Activated T-cell treated with anti-CD3 and anti-CD28 coated beads for 1 hour (primary cell): ENCODE measurements around the gene CPXM2.

Experiments used
- DNase-seq: peaks from one replicate; pipeline ENCODE4 v3.0.0-alpha.2; 2020; ENCODE audit warnings: low read depth

Gene CPXM2

DNA sequence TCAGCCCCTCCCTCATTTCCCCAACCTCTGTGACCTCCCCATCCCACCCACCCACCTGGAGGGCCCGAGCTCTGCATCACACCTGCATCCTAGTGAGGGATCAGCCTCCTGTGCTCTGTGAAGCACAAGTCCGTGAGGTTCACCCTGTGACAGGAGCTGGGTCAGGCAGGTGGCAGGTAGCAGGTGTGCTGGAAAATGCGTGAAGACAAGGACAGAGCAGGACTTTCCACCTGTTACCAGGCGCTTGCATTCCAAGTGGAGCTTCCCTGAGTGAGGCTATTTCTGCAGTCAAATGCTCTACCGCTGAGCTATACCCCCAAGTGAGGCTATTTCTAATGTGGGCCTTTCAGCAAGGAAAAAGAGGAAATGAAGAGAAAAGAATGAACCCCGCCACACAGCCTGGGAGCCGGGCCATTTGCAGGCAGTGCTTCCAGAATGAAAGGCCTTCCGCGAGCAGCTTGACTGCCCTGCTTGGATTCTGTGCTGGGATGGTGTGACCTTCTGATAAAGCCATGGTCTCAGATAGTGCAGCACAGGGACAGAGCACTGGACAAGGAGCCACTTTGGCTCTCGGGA, 13.3 kb upstream of the CPXM2 start:
- no peak for DNase-seq

DNA sequence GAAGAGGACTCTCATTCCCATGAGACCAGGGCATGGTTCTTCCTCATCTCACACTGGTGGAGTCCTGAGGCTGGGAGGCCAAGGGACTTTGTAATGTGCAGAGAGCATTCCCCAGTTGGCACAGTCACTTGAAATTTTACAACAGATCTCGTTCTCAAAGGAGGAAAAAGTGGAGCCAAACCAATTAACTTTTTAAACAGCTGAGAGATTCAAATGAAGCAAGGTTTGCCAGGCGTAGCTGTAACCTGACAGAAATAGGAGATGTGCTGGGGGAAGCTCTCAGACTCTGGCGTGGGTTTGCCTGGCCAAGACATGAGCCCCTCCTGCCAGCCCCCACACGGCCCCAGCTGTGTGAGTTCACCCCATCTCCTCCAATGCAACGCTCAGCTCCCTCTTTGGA, 12.0 kb upstream of the CPXM2 start:
- DNase-seq: no peak

DNA sequence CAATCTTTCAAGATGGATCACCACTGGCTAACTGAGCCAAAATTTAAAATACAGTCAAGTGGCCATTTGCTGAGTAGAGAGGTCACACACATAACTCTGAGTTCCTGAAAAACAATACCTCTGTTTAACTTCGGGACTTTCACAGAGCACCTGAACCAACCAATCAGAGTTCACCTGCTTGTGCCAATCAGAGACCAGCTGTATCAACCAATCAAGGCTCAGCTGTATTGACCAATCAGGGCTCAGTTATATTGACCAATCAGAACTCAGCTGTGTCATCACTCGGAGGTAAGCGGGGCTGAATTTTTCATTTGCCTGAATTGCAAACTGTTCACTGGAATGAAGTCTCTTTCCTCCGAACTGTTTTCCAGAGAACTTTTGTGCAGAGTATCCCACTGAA, 10.0 kb upstream of the CPXM2 start:
- no peak for DNase-seq

DNA sequence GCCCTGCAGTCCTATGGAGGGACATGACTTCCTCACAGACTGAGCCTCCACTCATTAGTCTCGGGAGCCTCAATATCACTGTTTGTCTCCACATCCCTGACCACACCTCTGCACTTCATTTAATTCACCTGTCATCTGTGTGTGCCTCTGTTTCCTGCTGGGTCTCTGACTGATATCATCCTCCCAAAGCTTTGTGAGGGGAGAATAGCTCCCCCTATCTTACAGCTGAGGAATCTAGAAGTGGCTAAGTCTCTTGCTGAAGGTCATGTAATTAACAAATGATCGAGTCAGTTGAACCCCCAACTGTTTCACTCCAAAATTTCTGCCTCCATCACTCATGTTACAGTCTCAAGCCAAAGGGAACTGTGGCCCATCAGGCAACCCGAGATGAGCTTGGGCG, 5.5 kb upstream of the CPXM2 start:
- no peak for DNase-seq

DNA sequence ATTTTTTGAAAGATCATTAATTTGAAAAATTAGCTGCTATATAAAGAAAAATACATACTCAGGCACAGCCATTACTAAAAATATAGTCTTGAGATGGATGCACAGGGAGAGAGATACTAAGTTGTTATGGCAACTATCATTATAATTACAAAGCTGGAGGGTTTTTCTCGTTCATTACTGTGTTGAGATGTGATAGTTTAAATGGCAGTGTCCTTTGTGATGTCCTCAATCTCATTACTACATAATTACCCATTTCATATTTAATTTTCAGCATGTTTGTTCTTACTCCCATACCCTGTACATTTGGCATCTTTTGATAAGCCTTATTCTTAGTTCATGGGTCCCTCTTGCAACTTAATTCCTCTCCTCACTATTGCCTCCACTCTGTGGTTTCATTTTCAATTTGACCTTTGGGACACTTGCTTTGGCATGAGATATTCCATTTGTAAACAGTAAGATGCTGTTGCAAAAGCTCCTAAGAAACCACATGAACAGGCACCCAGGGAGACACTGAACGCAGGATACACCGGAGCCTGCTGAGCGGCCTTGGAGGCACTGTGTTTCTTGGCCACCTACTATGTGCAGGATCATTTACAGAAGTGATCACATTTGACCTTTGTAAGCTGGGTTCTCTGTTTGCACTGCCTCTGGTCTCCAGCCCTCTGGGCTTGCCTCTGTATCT, 4.8 kb upstream of the CPXM2 start:
- no peak for DNase-seq

DNA sequence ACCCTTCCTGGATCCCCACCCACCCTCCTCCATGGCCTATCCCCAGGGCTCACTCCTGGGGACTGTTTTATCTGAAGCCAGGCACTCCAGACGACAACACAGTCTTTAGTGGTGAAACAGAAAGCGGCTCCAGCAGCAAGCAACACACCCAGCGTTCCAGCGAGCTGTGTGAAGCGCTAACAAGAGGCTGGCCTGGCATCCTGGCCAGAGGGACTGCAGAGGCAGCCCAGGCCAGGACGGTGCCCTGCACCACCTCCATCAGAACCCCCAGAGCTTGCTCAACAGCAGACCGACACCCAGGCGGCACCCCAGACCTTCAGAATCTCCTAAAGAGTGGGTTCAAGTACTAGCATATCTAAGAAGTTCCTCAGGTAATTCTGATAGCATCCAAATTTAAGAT, 2.0 kb upstream of the CPXM2 start:
- DNase-seq: no peak

DNA sequence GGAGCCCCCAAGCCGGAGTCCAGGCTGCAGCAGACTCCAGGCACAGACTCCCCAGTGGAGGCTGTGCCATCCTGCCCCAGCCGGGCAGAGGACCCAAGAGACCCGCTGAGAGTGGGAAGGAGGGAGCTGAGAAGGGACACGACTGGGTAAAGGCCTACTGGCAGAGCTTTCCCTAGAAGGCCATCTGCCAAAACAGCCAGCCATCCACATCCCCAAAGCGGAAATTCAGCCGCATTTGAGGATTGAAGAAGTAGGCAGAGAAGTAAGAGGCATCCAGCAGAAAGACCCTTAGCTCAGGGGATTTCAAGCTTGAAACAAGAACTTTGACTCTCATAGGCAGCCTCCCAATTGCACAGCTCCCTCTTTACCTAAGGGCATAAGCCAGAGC, 857 bp downstream of the CPXM2 start:
- no peak for DNase-seq

DNA sequence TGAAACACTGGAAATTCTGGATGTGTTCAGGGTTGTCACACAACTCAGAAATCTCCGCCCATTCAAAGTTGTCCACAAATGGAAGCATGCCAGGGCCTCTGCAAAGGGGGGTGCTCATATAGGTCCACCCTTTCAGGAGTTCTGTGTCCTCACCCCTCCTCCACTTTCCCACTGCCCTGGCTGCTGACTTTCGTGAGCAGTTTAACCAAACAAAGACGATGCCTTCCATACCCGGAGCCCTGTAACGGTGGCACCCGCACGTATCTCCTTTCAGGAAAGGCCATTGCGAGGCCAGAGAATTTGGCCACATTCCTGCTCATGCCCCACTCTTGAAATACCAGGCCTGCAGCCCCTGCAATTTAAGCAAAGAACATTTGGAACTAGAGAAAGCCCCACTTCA, 1.4 kb downstream of the CPXM2 start:
- no peak for DNase-seq

DNA sequence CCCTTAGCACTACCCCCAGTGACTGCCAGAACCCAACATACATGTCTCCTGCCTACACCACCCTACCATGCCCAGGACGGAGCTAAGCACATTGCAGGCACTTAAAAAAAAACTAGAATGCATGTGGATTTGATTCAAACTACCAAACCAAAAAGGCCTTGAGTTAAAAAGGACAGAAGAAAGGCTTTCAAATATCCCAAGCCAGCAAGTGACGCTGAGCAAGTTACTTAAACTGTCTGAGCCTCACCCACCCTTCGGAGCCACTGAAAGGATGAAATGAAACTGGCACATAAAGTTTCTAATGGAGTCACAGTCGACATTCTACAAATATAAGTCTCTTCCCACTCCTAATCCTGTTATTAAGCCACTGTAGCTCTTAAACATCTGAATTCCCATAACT, 1.8 kb downstream of the CPXM2 start:
- DNase-seq: no peak

DNA sequence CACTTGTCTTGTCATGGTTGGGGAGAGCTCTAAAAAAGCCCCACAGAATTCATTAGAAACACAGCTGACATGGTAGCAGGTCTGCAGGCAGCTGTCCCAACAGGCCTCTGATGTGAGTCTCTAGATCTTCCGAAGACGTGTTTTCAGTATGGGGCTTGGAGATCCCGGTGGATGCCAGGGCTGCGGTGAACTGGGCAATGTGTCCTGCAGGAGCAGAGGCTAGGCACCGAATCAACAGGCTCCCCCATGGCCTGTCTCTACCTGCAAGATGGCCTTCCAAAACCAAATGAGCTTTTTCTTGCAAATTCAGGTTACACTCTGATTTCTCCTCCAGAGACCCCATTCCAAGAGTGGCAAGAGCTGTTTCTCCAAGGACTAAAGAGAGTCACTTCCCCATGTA, 2.9 kb downstream of the CPXM2 start:
- no peak for DNase-seq

DNA sequence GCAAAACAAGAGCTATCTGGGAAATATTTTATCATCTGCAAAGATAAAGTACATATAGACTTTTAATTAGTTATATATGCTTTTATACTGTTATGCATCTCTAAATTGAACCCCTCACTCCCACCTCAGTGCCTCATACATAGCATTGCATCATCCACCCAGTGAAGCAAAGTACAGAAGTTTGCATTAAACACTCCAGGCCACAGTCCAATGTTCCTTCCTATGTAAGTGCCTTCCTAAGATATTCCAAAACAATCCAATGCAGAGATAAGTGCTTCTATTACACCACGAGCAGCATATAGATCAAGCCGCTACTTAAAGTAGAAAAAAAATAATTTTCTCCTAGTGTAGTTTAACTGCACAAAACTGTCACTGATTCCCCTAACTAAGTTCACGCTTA, 3.4 kb downstream of the CPXM2 start:
- no peak for DNase-seq

DNA sequence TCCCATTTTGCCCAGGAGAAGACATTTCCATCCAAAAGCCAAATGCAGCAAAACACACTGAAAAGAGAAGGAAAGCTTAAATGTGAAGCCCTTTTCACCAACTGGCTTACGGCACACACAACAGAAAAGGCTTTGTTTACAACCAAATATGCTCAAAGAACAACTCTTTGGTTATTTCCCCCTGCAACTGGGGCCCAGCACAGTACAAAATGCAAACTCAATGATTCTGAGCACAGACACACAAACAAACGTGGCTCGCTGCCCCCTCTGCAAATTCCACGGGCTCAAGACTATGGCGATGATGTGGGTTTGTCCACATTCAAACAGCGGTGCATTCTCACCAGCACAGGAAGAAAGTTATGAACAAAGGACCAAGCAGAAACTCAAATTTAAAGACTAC, 5.3 kb downstream of the CPXM2 start:
- no peak for DNase-seq

DNA sequence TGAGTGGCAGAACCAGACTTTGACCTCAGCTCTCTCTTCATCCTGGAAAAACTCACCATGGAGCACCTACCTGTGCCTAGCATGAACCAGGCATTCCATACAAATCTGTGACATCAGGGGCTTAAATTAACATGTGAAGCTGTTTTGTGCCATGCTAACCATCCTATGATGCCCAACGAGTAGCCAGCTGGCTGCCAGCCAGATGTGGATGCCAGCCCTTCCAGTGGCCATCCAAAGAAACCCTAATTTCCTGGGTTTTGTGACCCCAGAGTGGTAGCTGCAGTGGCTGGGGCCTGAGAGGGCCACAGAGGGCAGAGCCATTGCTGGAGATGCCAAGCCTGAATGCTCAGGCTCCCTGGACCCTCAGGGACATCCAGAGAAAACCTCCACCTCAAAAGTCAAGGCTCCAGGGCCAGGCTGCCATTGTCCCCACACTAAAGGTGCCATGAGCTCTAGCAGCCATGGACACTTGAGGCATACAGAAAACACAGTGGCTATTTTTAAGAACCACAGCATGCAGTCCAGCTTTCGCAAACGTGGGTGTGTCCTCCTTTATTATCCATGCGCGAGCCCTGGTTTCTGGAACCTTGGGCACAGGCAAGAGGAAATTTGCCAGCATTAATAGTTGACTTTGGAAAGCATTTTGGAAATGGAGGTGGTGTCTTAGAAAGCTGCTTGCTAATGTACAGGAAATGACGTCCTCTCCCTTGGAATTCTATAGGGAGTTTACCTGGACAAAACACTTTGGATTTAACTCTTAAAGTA, 6.0 kb downstream of the CPXM2 start:
- no peak for DNase-seq

DNA sequence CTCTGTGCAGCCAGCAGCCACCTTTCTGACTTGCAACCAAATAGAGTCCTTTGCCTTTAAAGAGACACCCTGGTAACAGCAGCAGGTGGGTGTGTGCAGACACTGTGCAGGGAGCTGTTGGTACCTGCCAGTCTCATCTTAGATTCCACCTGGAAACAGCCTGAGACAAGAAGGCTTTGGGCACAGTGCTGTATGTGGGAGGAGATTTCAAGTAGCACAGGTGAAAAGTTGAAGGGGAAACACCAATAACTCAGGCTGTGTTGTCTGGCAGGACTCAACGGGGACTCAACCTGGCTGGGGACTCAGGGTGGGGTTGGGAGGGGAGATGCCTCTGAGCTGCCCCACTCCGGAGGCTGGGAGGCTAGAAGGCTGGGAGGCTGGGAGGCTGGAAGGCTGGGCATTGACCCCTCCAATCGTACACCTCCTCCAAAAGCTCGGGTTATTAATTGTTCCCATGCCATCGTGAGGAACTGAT, 6.7 kb downstream of the CPXM2 start:
- no peak for DNase-seq

DNA sequence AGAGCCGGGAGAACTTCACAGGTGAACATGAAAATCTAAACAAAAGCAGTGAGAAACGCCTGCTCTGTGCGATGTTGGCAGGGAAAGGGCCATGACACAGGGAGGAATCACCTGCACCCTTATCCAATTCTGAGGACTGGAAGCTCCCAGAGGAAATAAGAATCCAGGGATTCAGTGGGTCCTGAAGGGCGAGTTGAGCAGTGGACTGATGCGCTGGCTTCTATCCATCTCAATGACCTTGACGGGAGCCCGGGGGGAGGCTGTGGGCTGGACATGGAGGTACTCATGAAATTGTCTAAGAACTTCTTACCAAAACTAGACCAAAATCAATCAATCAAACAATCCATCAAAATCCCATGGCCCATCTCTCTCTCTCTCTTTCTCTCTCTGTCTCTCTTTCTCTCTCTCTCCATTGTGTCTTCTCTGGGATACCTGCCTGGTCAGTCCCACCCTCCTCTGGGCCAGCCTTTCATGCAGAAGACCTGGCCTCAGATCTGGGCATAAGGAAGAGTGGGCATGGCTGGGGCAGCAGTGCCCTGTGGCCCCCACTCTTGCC, 7.2 kb downstream of the CPXM2 start:
- DNase-seq: no peak

DNA sequence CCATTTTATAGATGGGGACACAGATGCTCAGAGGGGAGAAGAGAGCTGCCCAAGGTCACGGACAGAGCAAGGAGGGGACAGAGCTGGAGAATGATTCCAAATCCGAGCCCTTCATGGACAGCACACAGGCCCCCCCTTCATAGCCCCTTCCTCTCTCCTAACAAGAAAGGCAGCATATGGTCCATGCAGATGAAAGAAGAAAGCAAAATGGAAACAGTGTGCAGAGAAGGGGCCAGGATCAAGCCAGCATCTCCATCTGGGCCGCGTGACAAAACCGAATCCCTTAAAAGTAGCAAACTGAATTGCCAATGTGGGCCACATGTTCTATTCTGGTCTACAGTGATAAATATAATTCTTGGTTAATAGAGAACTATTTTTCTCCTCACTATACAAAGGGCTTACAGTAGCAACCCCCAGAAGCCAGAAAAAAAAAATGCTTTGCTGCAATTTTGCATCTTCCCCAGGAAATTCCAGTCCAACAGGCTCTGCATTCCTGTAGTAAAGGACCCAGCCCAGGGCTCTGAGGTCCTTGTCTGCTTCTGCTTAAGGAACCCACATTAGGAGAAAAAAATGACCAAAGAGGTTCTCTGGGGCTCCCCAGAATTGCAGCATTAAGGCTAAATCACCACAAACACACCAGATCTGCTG, 7.8 kb downstream of the CPXM2 start:
- no peak for DNase-seq

DNA sequence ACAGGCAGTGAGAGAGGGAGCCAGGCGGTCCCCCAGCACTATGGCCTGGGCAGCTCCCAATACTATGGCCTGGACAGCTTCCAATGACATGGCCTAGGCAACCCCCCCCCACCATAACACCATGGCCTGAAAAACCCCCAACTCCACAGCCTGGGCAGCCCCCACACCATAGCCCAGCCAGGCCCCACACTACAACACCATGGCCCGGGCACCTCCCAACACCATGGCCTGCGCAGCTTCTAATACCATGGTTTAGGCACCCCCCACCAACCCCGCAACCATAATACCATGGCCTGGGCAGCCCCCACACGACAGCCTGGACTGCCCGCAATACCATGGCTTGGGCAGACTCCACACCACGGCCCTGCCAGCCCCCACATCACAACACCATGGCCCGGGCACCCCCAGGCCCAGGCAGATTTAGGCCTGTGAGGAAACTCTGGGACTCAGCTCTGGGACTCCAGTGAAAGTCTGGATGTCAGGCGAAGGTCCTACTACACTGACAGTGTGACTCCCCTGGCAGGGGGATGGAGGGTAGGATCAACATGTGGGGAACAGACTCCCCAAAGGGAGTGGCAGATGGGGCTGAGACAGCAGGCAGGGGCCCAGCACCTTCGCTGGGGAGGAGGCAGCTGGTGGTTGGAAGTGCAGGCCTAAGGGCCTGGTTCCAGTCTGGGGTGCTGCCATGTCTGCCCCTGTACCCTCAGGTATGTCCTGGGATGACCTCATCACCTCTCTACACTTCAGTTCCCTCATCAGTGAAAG, 8.7 kb downstream of the CPXM2 start:
- DNase-seq: no peak

DNA sequence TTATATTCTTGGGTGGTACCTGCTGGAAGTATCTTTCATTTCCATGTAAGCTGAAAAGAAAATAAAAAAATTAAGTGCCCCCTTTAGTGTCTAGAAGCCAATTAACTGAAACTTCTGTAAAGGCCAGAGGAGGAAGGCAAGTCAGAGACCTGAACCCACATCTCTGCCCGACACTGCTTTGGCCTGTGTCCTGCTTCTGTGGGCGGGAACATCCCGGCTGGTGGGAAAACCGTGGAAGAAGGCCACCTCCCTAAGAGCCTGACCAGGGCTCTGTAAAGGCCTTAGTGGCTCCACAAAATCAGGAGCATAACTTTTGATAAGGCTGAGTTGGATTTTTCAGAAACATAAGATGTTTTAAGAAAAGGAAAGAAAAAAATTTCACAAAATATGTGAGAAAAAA, 9.4 kb downstream of the CPXM2 start:
- DNase-seq: no peak

DNA sequence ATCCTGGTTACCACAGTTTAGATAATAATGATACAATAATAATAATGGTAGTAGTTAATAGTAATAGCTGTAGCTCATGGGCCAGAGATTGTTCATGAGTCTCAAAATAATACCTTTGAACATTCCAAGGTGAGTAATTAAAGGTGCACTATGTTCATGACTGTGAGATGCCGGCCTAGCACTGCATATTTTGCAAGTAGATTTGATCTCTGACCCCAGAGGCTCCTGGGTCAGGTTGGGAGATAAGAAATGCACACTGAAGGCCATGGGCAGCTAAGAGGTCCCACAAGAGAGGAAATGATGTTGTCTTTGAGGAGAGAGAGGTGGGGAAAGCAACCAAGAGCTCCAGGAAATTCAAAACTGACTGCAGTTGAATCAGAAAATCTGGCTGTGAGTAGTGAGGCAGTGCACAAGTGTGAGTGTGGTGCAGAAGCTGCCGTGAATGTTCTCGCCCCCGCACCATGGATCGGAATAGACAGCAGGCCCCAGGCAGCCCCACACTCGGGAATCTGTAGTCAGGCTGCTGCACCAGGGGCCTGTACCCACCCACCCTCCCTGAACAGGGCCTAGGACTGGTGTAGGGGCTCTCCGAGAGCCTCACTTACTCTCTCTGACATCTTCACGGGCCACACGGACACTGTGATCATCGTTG, 11.9 kb downstream of the CPXM2 start:
- DNase-seq: no peak

DNA sequence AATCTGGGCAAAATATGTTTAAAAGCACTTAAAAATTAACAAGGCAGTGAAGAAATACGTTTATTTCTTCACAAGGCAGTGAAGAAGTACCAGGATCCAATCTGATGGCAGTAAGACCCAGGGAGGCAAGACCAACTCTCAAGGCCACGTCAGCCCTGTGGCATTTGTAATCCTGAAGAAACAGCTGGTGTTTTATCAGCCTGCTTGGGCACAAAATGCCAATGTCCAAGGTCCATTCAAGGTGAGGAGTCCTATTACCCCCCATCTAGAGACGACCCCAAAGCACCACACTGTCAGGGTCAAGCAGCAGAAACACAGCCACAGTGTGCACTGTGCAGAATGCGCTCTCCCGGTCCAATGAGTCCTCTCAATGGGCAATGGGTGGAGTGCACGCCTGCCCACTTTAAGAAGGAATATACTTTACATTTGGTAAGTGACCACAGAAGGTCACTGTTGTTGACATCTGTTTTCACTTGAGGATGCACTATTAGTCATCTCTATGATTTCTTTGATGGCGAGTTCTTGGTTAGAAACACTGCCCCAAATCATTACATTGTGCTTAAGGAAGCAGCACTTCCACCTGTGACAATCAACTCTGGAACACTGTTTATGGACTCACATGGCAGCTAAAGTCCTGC, 12.8 kb downstream of the CPXM2 start:
- no peak for DNase-seq

DNA sequence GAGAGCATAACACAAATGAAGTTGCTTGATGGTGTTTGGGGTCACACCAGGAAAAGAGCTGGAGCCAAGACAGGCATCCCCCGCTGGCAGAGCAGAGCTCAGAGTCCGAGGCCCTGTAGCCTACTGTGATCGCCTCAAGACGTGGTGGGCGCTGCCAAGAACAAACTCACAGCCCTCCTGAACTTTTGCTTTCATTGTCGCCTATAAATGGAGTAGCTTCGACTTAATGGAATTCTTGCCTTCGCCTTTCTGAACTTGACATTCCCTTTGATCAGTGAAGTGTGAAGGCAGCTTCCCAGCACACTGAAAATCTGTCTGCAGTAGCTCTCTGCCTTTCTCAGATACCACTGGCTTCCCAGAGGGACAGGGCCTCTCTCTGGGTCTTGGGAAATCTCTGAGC, 21.3 kb downstream of the CPXM2 start:
- DNase-seq: no peak
